GM19193 (cell line): Measurements from ENCODE around the gene GIPR.

Experiments used
- POLR2A ChIP-seq: IDR thresholded peaks from 4 replicates; pipeline ENCODE4 v1.6.1; 2011; ENCODE audit not compliant: insufficient read depth, insufficient read length; ENCODE audit errors: extremely low read depth

Gene GIPR

GRCh38 chr19:45670670-45671453 is 2.8 kb downstream of the GIPR start:
- peak; percentile 41 for TF ChIP-seq POLR2A

- no peak for TF ChIP-seq POLR2A
Observed at GRCh38 chr19:45674946-45675345, 6.9 kb downstream of the GIPR start.

DNA sequence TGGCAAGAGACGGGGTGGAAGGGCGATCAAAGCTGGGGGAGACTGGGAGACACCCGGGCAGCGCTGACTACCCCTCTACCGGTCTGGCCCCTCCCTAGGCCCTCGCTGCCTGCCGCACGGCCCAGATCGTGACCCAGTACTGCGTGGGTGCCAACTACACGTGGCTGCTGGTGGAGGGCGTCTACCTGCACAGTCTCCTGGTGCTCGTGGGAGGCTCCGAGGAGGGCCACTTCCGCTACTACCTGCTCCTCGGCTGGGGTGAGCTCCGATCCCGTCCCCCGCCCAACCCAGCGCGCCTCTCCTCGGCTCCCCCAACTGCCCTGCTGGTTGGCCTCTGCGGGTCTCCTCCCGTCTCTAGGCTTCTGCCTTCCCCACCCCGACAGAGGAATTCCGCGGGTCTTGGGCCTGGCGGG is 8.8 kb downstream of the GIPR start:
- TF ChIP-seq POLR2A = no peak

DNA sequence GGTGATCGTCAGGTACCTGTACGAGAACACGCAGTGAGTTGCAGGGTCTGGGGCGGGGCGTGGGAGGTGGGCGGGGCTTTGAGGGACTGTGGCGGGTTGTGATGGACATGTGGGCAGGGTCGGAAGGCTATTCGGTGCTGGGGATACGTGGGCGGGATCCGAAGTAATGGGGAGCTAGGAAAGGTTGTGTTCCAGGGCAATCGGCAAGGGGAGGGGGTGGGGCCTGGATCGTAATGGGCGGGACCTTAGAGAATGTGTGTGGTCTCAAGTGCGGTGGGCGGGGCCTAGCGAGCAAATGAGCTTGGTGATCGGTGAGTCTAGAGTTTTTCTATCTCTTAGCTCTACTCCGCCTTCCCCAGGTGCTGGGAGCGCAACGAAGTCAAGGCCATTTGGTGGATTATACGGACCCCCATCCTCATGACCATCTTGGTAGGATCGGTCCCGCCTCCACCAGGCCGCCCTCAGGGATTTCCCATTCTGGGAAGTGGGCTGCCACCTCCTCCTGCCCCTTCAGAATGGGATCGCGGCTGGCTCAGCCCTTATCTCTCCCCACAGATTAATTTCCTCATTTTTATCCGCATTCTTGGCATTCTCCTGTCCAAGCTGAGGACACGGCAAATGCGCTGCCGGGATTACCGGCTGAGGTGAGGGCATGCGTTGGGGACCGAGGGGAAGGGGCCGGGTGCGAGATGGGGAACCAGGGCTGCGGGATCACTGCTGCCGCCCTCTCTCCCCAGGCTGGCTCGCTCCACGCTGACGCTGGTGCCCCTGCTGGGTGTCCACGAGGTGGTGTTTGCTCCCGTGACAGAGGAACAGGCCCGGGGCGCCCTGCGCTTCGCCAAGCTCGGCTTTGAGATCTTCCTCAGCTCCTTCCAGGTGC is 9.6 kb downstream of the GIPR start:
- TF ChIP-seq POLR2A = no peak

- no peak for TF ChIP-seq POLR2A
Observed at GRCh38 chr19:45681391-45682015, 13.5 kb downstream of the GIPR start.

DNA sequence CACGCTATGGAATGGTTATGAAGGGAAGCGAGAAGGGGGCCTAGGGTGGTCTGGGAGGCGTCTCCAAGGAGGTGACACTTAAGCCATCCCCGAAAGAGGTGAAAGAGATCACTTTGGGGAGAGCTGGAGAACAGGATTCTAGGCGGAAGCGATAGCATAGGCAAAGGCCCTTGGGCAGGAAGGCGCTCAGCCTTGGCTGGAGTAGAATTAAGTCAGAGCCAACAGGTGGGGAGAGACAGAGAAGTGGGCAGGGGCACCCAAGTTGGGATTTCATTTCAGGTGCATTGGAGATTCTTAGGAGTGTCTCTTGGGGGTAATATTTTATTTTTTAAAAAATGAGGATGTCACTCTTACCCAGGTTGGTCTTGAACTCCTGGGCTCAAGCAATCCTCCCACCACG is 14.1 kb downstream of the GIPR start:
- no peak for TF ChIP-seq POLR2A

DNA sequence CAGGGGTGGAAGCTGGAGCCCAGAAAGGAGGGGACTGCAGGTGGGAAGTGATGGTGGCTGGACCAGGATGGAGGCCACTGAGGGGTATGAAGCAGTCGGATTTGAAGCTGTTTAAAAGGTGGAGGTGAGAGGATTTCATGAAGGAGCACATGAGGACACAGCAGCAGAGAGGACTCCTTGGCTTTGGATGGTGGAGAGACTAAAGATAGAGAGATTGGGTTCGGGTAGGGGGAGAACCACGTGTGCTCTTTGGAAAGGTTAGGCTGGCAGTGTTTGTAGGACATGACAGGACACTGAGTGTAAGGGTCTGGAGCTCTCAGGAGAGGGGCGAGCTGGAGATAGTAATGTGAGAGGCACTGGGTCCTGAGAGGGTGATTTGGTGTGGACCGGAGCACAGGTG is 14.9 kb downstream of the GIPR start:
- no peak for TF ChIP-seq POLR2A

DNA sequence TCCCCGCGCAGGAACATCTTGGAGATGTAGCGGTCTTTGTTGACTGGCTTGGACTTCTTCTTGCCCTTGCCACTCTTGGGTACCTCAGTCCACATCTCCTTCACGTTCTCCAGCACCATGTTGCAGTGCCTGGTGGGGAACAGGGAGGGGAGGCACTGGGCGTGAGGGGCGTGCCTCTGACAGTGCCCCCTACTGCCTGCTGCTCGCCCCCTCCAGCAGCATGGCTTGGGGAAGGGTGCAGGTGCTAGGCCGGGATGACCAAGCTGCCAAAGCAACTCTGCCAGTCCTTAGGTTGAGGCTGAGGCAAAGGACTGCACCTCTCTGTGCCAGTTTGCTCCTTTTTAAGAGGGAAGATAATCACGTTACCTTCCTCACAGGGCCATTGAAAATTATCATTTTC is 19.6 kb downstream of the GIPR start:
- TF ChIP-seq POLR2A = no peak

GRCh38 chr19:45691516-45692186 is 23.6 kb downstream of the GIPR start, which contains the start of gene SNRPD2:
TSS of gene SNRPD2 (minus strand) at chr19:45691953. CDS start at chr19:45691888, 65 bp downstream.
- TF ChIP-seq POLR2A = peak; percentile 97

DNA sequence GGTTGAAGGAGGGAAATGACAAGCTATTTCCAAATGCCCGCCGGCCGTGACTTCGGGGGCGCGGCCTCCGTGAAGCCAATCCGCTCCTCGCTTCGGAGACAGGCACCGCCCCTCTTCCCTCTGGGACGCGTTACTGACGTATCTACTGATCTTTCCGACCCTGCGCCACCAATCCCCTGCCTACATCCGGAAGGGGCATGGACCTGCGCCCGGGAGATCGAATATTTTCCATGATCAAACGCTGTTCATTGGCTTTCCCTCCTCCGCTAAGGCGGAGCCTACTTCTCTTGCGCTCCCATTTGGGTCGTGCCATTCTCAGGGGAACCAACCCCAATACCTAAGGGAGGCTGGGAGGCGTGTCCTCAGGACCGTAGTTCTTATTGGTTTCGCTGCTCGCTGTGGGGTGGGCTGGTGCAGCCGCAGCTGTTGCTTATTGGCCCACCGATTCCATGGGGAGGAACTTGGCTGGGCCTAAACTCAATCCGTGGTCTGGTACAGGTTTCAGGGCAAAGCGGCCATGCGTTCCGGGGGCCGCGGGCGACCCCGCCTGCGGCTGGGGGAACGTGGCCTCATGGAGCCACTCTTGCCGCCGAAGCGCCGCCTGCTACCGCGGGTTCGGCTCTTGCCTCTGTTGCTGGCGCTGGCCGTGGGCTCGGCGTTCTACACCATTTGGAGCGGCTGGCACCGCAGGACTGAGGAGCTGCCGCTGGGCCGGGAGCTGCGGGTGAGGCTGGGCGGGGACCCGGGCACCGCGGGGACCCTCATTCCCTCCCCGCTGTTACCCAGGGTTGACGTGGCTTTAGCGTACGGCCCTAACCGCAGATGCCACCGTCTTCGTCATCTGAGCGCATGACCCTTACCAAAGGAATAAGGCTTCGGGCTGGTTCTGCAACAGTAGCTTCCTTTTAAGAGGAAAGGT is 24.4 kb downstream of the GIPR start, which contains the start of gene QPCTL:
TSS of gene QPCTL (plus strand) at position 480 of the 919 bp plus-strand sequence. CDS start at position 518, 38 bp downstream.
- peak; percentile 93 for TF ChIP-seq POLR2A

DNA sequence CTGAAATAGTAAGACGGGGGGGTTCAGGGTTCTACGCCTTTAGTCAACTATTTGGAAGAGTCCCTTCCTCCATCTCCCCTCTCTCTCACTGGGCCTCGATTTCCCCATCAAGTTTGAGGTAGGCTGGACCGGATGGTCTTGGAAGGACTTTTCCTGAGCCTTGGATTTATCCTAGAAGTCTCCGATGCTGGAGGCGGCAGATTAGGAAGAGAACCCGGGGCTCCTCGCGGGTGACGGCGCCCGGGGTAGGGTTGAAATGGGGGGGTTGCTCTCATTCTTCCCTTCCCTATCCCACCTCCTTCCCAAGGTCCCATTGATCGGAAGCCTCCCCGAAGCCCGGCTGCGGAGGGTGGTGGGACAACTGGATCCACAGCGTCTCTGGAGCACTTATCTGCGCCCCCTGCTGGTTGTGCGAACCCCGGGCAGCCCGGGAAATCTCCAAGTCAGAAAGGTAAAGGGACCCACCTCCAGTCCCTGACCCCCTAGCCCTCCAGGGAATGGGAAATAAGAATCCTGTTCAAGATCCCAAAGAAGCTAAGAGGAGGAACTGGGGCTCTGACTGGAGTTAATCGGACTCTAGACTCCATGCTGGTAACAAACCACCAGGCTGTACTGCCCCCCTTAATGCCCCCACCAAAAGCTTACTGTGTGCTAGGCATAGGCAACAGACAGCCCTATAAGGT is 25.2 kb downstream of the GIPR start:
- no peak for TF ChIP-seq POLR2A

- TF ChIP-seq POLR2A = no peak
Observed at GRCh38 chr19:45701676-45702075, 33.7 kb downstream of the GIPR start.

DNA sequence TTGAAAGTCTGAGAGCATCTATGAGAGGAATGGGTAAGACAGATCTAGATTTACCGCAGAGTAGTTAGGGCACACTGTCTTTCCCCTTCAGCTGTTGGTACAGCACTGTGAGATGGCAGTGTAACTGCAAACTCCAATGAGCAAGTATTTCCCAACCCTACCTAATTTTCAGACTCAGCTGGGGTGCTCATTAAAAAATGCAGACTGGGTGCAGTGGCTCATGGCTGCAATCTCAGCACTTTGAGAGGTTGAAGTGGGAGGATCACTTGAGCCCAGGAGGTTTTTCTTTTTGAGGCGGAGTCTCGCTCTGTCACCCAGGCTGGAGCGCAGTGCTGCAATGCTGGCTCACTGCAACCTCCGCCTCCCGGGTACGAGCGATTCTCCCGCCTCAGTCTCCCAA is 37.1 kb downstream of the GIPR start:
- TF ChIP-seq POLR2A = no peak

DNA sequence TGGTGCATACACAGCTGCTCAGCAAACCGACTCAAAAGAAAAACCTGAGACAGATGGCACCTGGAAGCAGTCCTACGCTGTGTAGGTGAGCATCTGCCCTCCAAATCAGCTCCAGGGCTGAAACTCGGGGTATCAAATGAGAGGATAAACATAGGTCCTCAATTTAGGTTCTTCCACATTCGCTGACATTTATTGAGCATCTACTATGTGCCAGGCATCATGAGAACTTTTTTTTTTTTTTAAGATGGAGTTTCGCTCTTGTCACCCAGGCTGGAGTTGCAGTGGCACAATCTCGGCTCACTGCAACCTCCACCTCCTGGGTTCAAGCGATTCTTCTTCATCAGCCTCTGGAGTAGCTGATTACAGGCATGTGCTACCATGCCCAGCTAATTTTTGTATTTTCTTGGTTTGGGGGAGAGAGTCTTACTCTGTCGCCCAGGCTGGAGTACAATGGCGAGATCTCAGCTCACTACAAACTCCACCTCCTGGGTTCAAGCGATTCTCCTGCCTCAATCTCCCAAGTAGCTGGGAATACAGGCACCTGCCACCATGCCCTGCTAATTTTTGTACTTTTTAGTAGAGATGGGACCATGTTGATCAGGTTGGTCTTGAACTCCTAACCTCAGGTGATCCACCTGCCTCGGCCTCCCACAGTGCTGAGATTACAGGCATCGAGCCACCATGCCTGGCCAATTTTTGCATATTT is 37.8 kb downstream of the GIPR start:
- no peak for TF ChIP-seq POLR2A
